Measurements from ENCODE around the gene CEPT1.

CEPT1 gene

GRCh38 chr1:111176678-111177077, 36.7 kb downstream of the CEPT1 start:
- Histone ChIP-seq H3K4me1 (ENCODE audit: insufficient read depth, low read length, severe bottlenecking) (peaks cover 5% of the 10 kb centered on the region), H3K27ac (ENCODE audit: low read depth, low read length, poor library complexity, severe bottlenecking) (no peak overlapping the region), H3K9ac (ENCODE audit: low read length) (no peak overlapping the region), H4K20me1 (ENCODE audit: insufficient read depth, low read length) (no peaks in the 10 kb centered on the region), H3K27me3 (ENCODE audit: insufficient read depth, low read length) (no peaks in the 10 kb centered on the region), H3K9me3 (ENCODE audit: low read length) (no peaks in the 10 kb centered on the region), H2AFZ (ENCODE audit: low read length) (no peak overlapping the region), H3K4me3 (ENCODE audit: low read depth, low read length, poor library complexity, severe bottlenecking) (no peak overlapping the region), H3K4me2 (ENCODE audit: low read length) (no peak overlapping the region), H3K79me2 (ENCODE audit: insufficient read depth, low read length) (no peaks in the 10 kb centered on the region), H3K36me3 (ENCODE audit: insufficient read depth, low read length) (peaks cover 91% of the 10 kb centered on the region), H3F3A (ENCODE audit: insufficient read depth, low read length) (no peaks in the 10 kb centered on the region), H3K9me2 (ENCODE audit: low read depth, low read length) (no peaks in the 10 kb centered on the region)
- TF ChIP-seq, protein P1, sequence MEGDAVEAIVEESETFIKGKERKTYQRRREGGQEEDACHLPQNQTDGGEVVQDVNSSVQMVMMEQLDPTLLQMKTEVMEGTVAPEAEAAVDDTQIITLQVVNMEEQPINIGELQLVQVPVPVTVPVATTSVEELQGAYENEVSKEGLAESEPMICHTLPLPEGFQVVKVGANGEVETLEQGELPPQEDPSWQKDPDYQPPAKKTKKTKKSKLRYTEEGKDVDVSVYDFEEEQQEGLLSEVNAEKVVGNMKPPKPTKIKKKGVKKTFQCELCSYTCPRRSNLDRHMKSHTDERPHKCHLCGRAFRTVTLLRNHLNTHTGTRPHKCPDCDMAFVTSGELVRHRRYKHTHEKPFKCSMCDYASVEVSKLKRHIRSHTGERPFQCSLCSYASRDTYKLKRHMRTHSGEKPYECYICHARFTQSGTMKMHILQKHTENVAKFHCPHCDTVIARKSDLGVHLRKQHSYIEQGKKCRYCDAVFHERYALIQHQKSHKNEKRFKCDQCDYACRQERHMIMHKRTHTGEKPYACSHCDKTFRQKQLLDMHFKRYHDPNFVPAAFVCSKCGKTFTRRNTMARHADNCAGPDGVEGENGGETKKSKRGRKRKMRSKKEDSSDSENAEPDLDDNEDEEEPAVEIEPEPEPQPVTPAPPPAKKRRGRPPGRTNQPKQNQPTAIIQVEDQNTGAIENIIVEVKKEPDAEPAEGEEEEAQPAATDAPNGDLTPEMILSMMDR (IDR thresholded peaks at IDR 0.05; ENCODE audit: low read length), result no peak
- TF ChIP-seq EZH2 (IDR thresholded peaks at IDR 0.05; ENCODE audit: borderline replicate concordance, low read length), result no peak

GRCh38 chr1:111179968-111180533, 40.0 kb downstream of the CEPT1 start:
- Histone ChIP-seq H3K4me3 (ENCODE audit: low read depth, low read length, poor library complexity, severe bottlenecking) (no peak overlapping the region), H3K9ac (ENCODE audit: low read length) (no peak overlapping the region), H2AFZ (ENCODE audit: low read length) (no peak overlapping the region), H3K4me2 (ENCODE audit: low read length) (no peak overlapping the region), H3K36me3 (ENCODE audit: insufficient read depth, low read length) (peaks cover 90% of the 10 kb centered on the region), H3K27me3 (ENCODE audit: insufficient read depth, low read length) (no peaks in the 10 kb centered on the region), H3K4me1 (ENCODE audit: insufficient read depth, low read length, severe bottlenecking) (peaks cover 5% of the 10 kb centered on the region), H4K20me1 (ENCODE audit: insufficient read depth, low read length) (no peaks in the 10 kb centered on the region), H3K9me2 (ENCODE audit: low read depth, low read length) (no peaks in the 10 kb centered on the region), H3K27ac (ENCODE audit: low read depth, low read length, poor library complexity, severe bottlenecking) (no peak overlapping the region), H3K9me3 (ENCODE audit: low read length) (no peaks in the 10 kb centered on the region), H3F3A (ENCODE audit: insufficient read depth, low read length) (no peaks in the 10 kb centered on the region), H3K79me2 (ENCODE audit: insufficient read depth, low read length) (no peaks in the 10 kb centered on the region)
- TF ChIP-seq, protein P1 (IDR thresholded peaks at IDR 0.05; ENCODE audit: low read length), result no peak
- no peak for TF ChIP-seq EZH2 (IDR thresholded peaks at IDR 0.05; ENCODE audit: borderline replicate concordance, low read length)

- Histone ChIP-seq H3K4me3 (ENCODE audit: low read depth, low read length, poor library complexity, severe bottlenecking) (no peak overlapping the region), H3F3A (ENCODE audit: insufficient read depth, low read length) (no peaks in the 10 kb centered on the region), H3K27me3 (ENCODE audit: insufficient read depth, low read length) (no peaks in the 10 kb centered on the region), H3K27ac (ENCODE audit: low read depth, low read length, poor library complexity, severe bottlenecking) (no peak overlapping the region), H3K4me1 (ENCODE audit: insufficient read depth, low read length, severe bottlenecking) (no peaks in the 10 kb centered on the region), H2AFZ (ENCODE audit: low read length) (no peak overlapping the region), H3K9me2 (ENCODE audit: low read depth, low read length) (no peaks in the 10 kb centered on the region), H3K79me2 (ENCODE audit: insufficient read depth, low read length) (no peaks in the 10 kb centered on the region), H3K4me2 (ENCODE audit: low read length) (no peak overlapping the region), H4K20me1 (ENCODE audit: insufficient read depth, low read length) (no peaks in the 10 kb centered on the region), H3K9me3 (ENCODE audit: low read length) (no peaks in the 10 kb centered on the region), H3K9ac (ENCODE audit: low read length) (no peak overlapping the region), H3K36me3 (ENCODE audit: insufficient read depth, low read length) (peaks cover 90% of the 10 kb centered on the region)
- TF ChIP-seq, protein P1 (IDR thresholded peaks at IDR 0.05; ENCODE audit: low read length), result no peak
- no peak for TF ChIP-seq EZH2 (IDR thresholded peaks at IDR 0.05; ENCODE audit: borderline replicate concordance, low read length)
Measured at GRCh38 chr1:111182052-111182451, 42.0 kb downstream of the CEPT1 start.
